Activated CD4-positive, alpha-beta memory T cell treated with anti-CD3 and anti-CD28 coated beads for 36 hours (primary cell): ENCODE measurements around the gene ZNF177. TPM values are rescaled to one million over a fixed set of nuclear protein-coding genes. Genes with fewer than 3 reads are reported as not detected.
A peak's percentile ranks its signal among the peaks of the same experiment; 100 is the strongest.

Experiments
- CTCF ChIA-PET: fragments of 350-600 bp; sonication (Branson Sonifier 250); formaldehyde crosslinking; loops from one replicate; lab custom pipeline; 2021; ENCODE audit warnings: antibody characterized with exemption, inconsistent platforms; lab: Charles Lee
- POLR2A ChIA-PET: fragments of 350-600 bp; sonication (Branson Sonifier 250); formaldehyde crosslinking; loops from one replicate; lab custom pipeline; 2021; ENCODE audit warnings: antibody characterized with exemption; lab: Charles Lee
- DNase-seq: peaks from one replicate; pipeline ENCODE4 v3.0.0-alpha.2; 2020
- H3K27ac Mint-ChIP-seq: one replicate; pipeline ENCODE4 v1.8.0; 2021; ENCODE audit warnings: mixed read lengths
- H3K27me3 Mint-ChIP-seq: one replicate; pipeline ENCODE4 v1.8.0; 2021; ENCODE audit warnings: mixed read lengths
- H3K36me3 Mint-ChIP-seq: one replicate; pipeline ENCODE4 v1.8.0; 2021; ENCODE audit warnings: mixed read lengths
- H3K4me1 Mint-ChIP-seq: one replicate; pipeline ENCODE4 v1.8.0; 2021; ENCODE audit warnings: low read depth, mixed read lengths
- H3K4me3 Mint-ChIP-seq: one replicate; pipeline ENCODE4 v1.8.0; 2021; ENCODE audit warnings: mild to moderate bottlenecking, mixed read lengths
- H3K9me3 Mint-ChIP-seq: one replicate; pipeline ENCODE4 v1.8.0; 2021; ENCODE audit warnings: mixed read lengths
- intact Hi-C: fragments of 100-400 bp; cut with micrococcal nuclease; formaldehyde crosslinking; loops from one replicate; pipeline ENCODE4 v1.15.1; 2023
- total RNA-seq, 2 experiments: library from RNA; stranded (reverse); gene quantifications; one replicate each; pipeline ENCODE4 v1.2.3, GENCODE V29; 2021

ZNF177 gene
- total RNA-seq, 2 experiments from 2014 or later, result 0.43 to 0.46 TPM

GRCh38 chr19:9348253-9348652 is 14.6 kb upstream of the ZNF177 start:
- Mint-ChIP-seq H3K27ac (no peak overlapping the region), H3K4me1 (no peaks in the 10 kb centered on the region), H3K9me3 (peaks cover 75% of the 10 kb centered on the region), H3K27me3 (no peaks in the 10 kb centered on the region), H3K36me3 (peaks cover 71% of the 10 kb centered on the region), H3K4me3 (no peak overlapping the region)
- ChIA-PET CTCF (no interaction called here), POLR2A (no interaction called here)
- intact Hi-C loops, result no loop called here
- DNase-seq, result no peak

DNA sequence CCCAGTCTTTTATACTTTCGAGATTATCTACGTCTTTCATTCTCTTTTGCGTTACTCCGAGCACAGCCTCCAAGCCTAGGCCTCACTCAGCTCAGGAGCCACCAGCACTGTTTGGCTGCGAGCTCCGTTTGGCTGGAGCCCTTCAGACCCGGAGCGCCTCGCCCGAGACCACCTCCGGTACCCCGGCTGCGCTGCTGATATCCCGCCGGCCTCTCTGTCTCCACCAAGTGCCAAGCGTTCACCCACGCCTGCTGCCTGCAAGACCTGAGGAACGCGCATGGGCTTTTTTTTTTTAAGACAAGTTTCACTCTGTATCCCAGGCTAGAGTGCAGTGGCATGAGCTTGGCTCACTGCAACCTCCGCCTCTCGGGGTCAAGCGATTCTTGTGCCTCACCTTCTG is 14.1 kb upstream of the ZNF177 start:
- peaks cover 71% of the 10 kb centered on the region for H3K9me3 Mint-ChIP-seq
- H3K36me3 Mint-ChIP-seq, result peaks cover 68% of the 10 kb centered on the region
- no peak for DNase-seq
- CTCF ChIA-PET, result no interaction called here
- H3K4me1 Mint-ChIP-seq, result no peaks in the 10 kb centered on the region
- POLR2A ChIA-PET, result no interaction called here
- intact Hi-C loops, result no loop called here
- H3K27me3 Mint-ChIP-seq, result no peaks in the 10 kb centered on the region
- no peak overlapping the region for H3K4me3 Mint-ChIP-seq
- H3K27ac Mint-ChIP-seq, result no peak overlapping the region

- CTCF ChIA-PET, result no interaction called here
- Mint-ChIP-seq H3K9me3 (peaks cover 68% of the 10 kb centered on the region), H3K4me1 (no peaks in the 10 kb centered on the region), H3K4me3 (no peak overlapping the region), H3K27me3 (no peaks in the 10 kb centered on the region), H3K27ac (no peak overlapping the region), H3K36me3 (peaks cover 51% of the 10 kb centered on the region)
- no peak for DNase-seq
- POLR2A ChIA-PET, result no interaction called here
- intact Hi-C loops, result no loop called here
Measured at GRCh38 chr19:9352505-9352904, 10.3 kb upstream of the ZNF177 start.

GRCh38 chr19:9353011-9353410 is 9.8 kb upstream of the ZNF177 start:
- ChIA-PET POLR2A (no interaction called here), CTCF (no interaction called here)
- H3K27me3 Mint-ChIP-seq, result no peaks in the 10 kb centered on the region
- intact Hi-C loops, result no loop called here
- H3K36me3 Mint-ChIP-seq, result peaks cover 53% of the 10 kb centered on the region
- H3K4me3 Mint-ChIP-seq, result no peak overlapping the region
- no peak for DNase-seq
- H3K4me1 Mint-ChIP-seq, result no peaks in the 10 kb centered on the region
- H3K9me3 Mint-ChIP-seq, result peaks cover 69% of the 10 kb centered on the region
- no peak overlapping the region for H3K27ac Mint-ChIP-seq

GRCh38 chr19:9354651-9355050 is 8.2 kb upstream of the ZNF177 start:
- intact Hi-C loops, result no loop called here
- CTCF ChIA-PET, result no interaction called here
- Mint-ChIP-seq H3K4me3 (no peak overlapping the region), H3K36me3 (peaks cover 49% of the 10 kb centered on the region), H3K4me1 (no peaks in the 10 kb centered on the region), H3K9me3 (peaks cover 61% of the 10 kb centered on the region), H3K27ac (no peak overlapping the region), H3K27me3 (no peaks in the 10 kb centered on the region)
- DNase-seq, result no peak
- POLR2A ChIA-PET, result no interaction called here

GRCh38 chr19:9370738-9371619 is 8.2 kb downstream of the ZNF177 start:
- Mint-ChIP-seq H3K27ac (no peak overlapping the region), H3K36me3 (peaks cover 43% of the 10 kb centered on the region), H3K4me1 (no peaks in the 10 kb centered on the region), H3K27me3 (no peaks in the 10 kb centered on the region), H3K4me3 (no peak overlapping the region), H3K9me3 (peaks cover 82% of the 10 kb centered on the region)
- DNase-seq, result no peak
- ChIA-PET POLR2A (no interaction called here), CTCF (interaction anchor here (1.2 kb wide), 1 partner anchor 19 kb away, joined by 4 read pairs; no protein-coding TSS in a partner anchor)
- intact Hi-C loops, result no loop called here

GRCh38 chr19:9381361-9381785 is 18.6 kb downstream of the ZNF177 start:
- intact Hi-C loops, result no loop called here
- H3K27me3 Mint-ChIP-seq, result no peaks in the 10 kb centered on the region
- ChIA-PET POLR2A (no interaction called here), CTCF (no interaction called here)
- peaks cover 86% of the 10 kb centered on the region for H3K9me3 Mint-ChIP-seq
- H3K27ac Mint-ChIP-seq, result no peak overlapping the region
- DNase-seq, result no peak
- peaks cover 81% of the 10 kb centered on the region for H3K36me3 Mint-ChIP-seq
- H3K4me3 Mint-ChIP-seq, result no peak overlapping the region
- H3K4me1 Mint-ChIP-seq, result no peaks in the 10 kb centered on the region

DNA sequence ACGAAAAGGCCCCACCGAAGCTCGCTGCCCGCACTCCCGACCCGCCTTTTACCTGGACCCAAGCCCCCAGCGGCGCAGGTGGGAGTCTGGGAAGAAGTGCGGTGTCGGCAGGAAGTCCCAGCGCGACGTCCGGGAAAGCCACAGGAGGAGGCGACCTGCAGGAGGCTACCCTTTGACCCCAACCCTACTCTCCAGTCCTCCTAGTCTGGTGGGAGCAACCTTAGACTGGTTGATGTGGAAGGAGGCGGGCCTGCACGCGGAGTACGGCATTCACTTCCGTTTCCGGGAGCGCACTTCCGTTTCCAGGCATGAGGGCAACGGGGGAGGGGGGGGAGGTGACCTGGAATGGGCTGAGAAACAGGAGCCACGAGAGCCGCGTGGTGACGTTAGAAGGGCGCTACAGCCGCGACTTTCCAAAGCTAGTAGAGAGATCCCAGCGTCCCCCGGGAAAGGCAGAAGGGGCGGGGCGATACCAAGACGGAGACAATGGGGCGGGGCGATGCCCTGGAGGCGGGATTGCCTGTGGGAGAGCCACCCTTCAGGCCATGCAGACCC is 44.1 kb downstream of the ZNF177 start:
- H3K4me3 Mint-ChIP-seq, result peak overlapping the region; percentile 67
- H3K27me3 Mint-ChIP-seq, result no peaks in the 10 kb centered on the region
- no peak overlapping the region for H3K27ac Mint-ChIP-seq
- DNase-seq, result peak; percentile 66
- peaks cover 15% of the 10 kb centered on the region for H3K4me1 Mint-ChIP-seq
- ChIA-PET CTCF (interaction anchor here (0.6 kb wide), 1 partner anchor 269 kb away, joined by 3 read pairs; no protein-coding TSS in a partner anchor), POLR2A (interaction anchor here (0.7 kb wide), 1 partner anchor 498 kb away, joined by 3 read pairs; no protein-coding TSS in a partner anchor)
- H3K9me3 Mint-ChIP-seq, result peaks cover 75% of the 10 kb centered on the region
- peaks cover 54% of the 10 kb centered on the region for H3K36me3 Mint-ChIP-seq
- intact Hi-C loops, result no loop called here

DNA sequence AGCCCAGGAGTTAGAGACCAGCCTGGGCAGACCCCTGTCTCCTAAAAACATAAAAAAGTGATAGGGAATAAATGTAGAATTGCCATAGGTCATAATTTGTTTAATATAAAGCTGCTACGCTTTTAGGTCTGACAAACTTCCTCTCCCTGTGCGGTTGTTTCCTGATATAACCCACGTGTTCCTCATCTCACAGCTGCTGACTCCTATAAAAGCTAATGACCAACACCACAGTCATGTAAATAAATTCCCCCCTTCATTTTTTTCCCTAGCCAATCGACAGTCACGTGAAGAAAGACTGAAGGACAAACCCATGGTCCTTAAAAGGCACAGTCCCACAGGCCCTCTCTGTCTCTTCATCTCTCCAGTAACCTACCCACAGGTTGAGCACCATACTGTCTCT is 45.0 kb downstream of the ZNF177 start:
- ChIA-PET POLR2A (no interaction called here), CTCF (no interaction called here)
- Mint-ChIP-seq H3K27ac (no peak overlapping the region), H3K36me3 (peaks cover 64% of the 10 kb centered on the region), H3K27me3 (no peaks in the 10 kb centered on the region), H3K4me3 (no peak overlapping the region), H3K9me3 (peaks cover 82% of the 10 kb centered on the region), H3K4me1 (peaks cover 15% of the 10 kb centered on the region)
- intact Hi-C loops, result no loop called here
- no peak for DNase-seq

- POLR2A ChIA-PET, result no interaction called here
- H3K9me3 Mint-ChIP-seq, result peaks cover 83% of the 10 kb centered on the region
- peaks cover 81% of the 10 kb centered on the region for H3K36me3 Mint-ChIP-seq
- no peaks in the 10 kb centered on the region for H3K4me1 Mint-ChIP-seq
- H3K27me3 Mint-ChIP-seq, result no peaks in the 10 kb centered on the region
- CTCF ChIA-PET, result no interaction called here
- no peak for DNase-seq
- intact Hi-C loops, result no loop called here
- no peak overlapping the region for H3K27ac Mint-ChIP-seq
- H3K4me3 Mint-ChIP-seq, result no peak overlapping the region
Measured at GRCh38 chr19:9413240-9413954, 50.6 kb downstream of the ZNF177 start.

DNA sequence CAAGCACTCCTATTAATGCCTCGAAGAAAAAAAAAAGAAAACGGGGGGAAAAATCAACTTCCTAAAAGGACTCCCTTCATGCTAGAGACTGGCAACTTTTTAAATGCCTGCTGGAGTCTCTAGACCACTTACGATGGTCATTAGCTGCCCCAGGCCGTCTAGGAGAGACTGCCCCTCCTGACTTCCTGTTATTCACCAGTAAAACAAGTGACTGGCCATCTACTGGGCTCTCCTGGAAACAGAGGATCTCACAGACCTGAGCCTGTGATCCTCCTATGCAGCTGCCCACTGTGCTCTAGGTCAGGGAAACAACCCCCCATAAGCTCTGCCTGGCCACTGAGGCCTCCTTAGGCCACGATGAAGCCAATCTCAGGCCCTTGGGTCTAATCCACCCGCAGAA is 65.1 kb downstream of the ZNF177 start:
- Mint-ChIP-seq H3K4me3 (no peak overlapping the region), H3K27ac (no peak overlapping the region), H3K4me1 (peaks cover 7% of the 10 kb centered on the region), H3K27me3 (no peaks in the 10 kb centered on the region), H3K9me3 (peaks cover 43% of the 10 kb centered on the region), H3K36me3 (peaks cover 92% of the 10 kb centered on the region)
- intact Hi-C loops, result no loop called here
- CTCF ChIA-PET, result no interaction called here
- POLR2A ChIA-PET, result no interaction called here
- no peak for DNase-seq

DNA sequence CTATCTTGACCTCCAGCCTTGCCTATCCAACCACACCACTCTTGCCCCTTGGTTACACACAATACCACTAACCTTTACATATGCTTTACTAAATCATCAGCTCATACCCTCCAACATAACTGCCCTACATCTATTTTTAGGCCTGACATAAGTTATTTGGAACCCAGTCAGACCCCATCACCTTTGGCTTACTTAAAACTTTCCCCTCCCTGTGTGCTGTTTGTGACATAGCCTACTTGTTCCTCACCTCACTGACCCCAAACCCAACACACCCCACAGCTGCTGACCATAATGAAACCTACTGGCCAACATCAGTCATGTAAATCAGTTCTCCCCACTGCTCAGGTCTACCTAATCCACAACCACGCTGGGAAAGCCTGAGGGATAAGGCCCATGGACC is 67.6 kb downstream of the ZNF177 start:
- peaks cover 25% of the 10 kb centered on the region for H3K9me3 Mint-ChIP-seq
- intact Hi-C loops, result loop anchor here (10.0 kb wide), 1 partner anchor 364 kb away; no protein-coding TSS in a partner anchor
- no peaks in the 10 kb centered on the region for H3K27me3 Mint-ChIP-seq
- CTCF ChIA-PET, result interaction anchor here (0.6 to 1.7 kb wide), 3 partner anchors 10 to 119 kb away, joined by 4 to 8 read pairs (median 5); no protein-coding TSS in a partner anchor
- POLR2A ChIA-PET, result no interaction called here
- DNase-seq, result no peak
- peaks cover 22% of the 10 kb centered on the region for H3K4me1 Mint-ChIP-seq
- no peak overlapping the region for H3K27ac Mint-ChIP-seq
- H3K36me3 Mint-ChIP-seq, result peaks cover 82% of the 10 kb centered on the region
- H3K4me3 Mint-ChIP-seq, result no peak overlapping the region
